Fibroblast of pulmonary artery (primary cell): ENCODE results near the gene ZKSCAN1.

Experiments used
- DNase-seq: peaks from one replicate; pipeline ENCODE4 v3.0.0-alpha.2; 2010; ENCODE audit warnings: low read depth
- H3K4me3 ChIP-seq: replicated peaks from 2 replicates; pipeline ENCODE4 v1.5.1; 2011; ENCODE audit warnings: low read depth, mild to moderate bottlenecking, control low read depth, low read length, moderate library complexity
- CTCF ChIP-seq: IDR thresholded peaks from 2 replicates; pipeline ENCODE4 v1.5.1; 2011; ENCODE audit warnings: mild to moderate bottlenecking, control low read depth, low read length, inconsistent platforms; ENCODE audit errors: missing control alignments

The ZKSCAN1 gene

GRCh38 chr7:99992330-99993038, 22.9 kb upstream of the ZKSCAN1 start:
- no peak for DNase-seq

GRCh38 chr7:99994819-99995218, 20.6 kb upstream of the ZKSCAN1 start:
- H3K4me3 ChIP-seq: no peak overlapping the region
- DNase-seq: no peak

More at GRCh38 chr7:99992330-99993038, 22.9 kb upstream of the ZKSCAN1 start:
- TF ChIP-seq CTCF: no peak
- H3K4me3 ChIP-seq: no peak overlapping the region

GRCh38 chr7:99996755-99997544, 18.4 kb upstream of the ZKSCAN1 start:
- TF ChIP-seq CTCF: no peak
- peak overlapping the region; percentile 40 for H3K4me3 ChIP-seq
- no peak for DNase-seq

More at GRCh38 chr7:99994819-99995218, 20.6 kb upstream of the ZKSCAN1 start:
- TF ChIP-seq CTCF: no peak

GRCh38 chr7:99997545-99998137, 17.8 kb upstream of the ZKSCAN1 start:
- peak overlapping the region; percentile 40 for H3K4me3 ChIP-seq
- peak; percentile 2 for TF ChIP-seq CTCF
- DNase-seq: peak; percentile 36

- no peak for TF ChIP-seq CTCF
- H3K4me3 ChIP-seq: no peak overlapping the region
- no peak for DNase-seq
Measured at GRCh38 chr7:100000239-100000638, 15.2 kb upstream of the ZKSCAN1 start.

GRCh38 chr7:100003711-100004661, 11.4 kb upstream of the ZKSCAN1 start:
- TF ChIP-seq CTCF: no peak
- H3K4me3 ChIP-seq: no peak overlapping the region
- no peak for DNase-seq
